ENCODE data around the gene FAM163B.

DNA sequence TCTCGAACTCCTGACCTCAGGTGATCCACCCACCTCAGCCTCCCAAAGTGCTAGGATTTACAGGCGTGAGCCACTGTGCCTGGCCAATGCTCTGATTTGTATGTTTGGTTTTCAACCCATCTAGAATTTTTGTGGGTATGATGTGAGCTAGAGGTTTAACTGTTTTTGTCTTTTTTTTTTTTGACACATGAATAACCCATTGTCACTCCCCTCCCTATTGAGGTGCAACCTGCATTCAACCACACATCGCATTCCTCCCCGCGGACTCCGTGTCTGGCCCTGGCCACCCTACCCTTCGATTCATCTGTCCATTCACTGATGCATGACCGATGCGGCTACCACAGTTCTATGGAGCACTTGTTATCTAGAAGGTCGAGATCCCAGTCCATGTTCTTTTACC, 9.5 kb upstream of the FAM163B start:
- TF ChIP-seq RXRA (IDR thresholded peaks at IDR 0.05; ENCODE audit: borderline replicate concordance, low read depth) (no peak), CTCF (IDR thresholded peaks at IDR 0.05) (no peak), CHD2 (IDR thresholded peaks at IDR 0.05; ENCODE audit: low read length, partially characterized antibody) (no peak), TEAD4 (IDR thresholded peaks at IDR 0.05; ENCODE audit: borderline replicate concordance, insufficient read depth) (no peak), POLR2AphosphoS5 (IDR thresholded peaks at IDR 0.05; ENCODE audit: low read depth, low read length) (no peak), REST (IDR thresholded peaks at IDR 0.05; ENCODE audit: low read depth, low read length) (no peak), RAD21 (IDR thresholded peaks at IDR 0.05; ENCODE audit: low read length) (no peak), MEF2A (IDR thresholded peaks at IDR 0.05; ENCODE audit: borderline replicate concordance, low read depth) (no peak), GABPA (IDR thresholded peaks at IDR 0.05; ENCODE audit: low read depth) (no peak), SIN3A (IDR thresholded peaks at IDR 0.05; ENCODE audit: borderline replicate concordance, low read depth, low read length) (no peak), ELF1 (IDR thresholded peaks at IDR 0.05) (no peak), IRF3 (IDR thresholded peaks at IDR 0.05; ENCODE audit: low read depth, low read length) (no peak)
- TF ChIP-seq, protein P1, sequence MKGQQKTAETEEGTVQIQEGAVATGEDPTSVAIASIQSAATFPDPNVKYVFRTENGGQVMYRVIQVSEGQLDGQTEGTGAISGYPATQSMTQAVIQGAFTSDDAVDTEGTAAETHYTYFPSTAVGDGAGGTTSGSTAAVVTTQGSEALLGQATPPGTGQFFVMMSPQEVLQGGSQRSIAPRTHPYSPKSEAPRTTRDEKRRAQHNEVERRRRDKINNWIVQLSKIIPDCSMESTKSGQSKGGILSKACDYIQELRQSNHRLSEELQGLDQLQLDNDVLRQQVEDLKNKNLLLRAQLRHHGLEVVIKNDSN (IDR thresholded peaks at IDR 0.05; ENCODE audit: borderline replicate concordance, low read depth): no peak
- TF ChIP-seq, protein P2, sequence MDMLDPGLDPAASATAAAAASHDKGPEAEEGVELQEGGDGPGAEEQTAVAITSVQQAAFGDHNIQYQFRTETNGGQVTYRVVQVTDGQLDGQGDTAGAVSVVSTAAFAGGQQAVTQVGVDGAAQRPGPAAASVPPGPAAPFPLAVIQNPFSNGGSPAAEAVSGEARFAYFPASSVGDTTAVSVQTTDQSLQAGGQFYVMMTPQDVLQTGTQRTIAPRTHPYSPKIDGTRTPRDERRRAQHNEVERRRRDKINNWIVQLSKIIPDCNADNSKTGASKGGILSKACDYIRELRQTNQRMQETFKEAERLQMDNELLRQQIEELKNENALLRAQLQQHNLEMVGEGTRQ (IDR thresholded peaks at IDR 0.05; ENCODE audit: borderline replicate concordance, low read depth, low read length): no peak

Data from SK-N-SH (cell line).